WTC11 (cell line): Measurements from ENCODE around the gene NQO1. TPM values are rescaled to one million over a fixed set of nuclear protein-coding genes. Genes with fewer than 3 reads are reported as not detected.

Experiments used
- AFF4 ChIP-seq: sonication (generic); formaldehyde crosslinking; IDR thresholded peaks from 2 replicates; pipeline ENCODE4 v1.8.1; 2023; ENCODE audit warnings: mild to moderate bottlenecking, missing genetic modification reagents, borderline replicate concordance
- ARID4B ChIP-seq: sonication (generic); formaldehyde crosslinking; IDR thresholded peaks from 2 replicates; pipeline ENCODE4 v1.8.0; 2023; ENCODE audit warnings: missing genetic modification reagents, mild to moderate bottlenecking, borderline replicate concordance
- E2F1 ChIP-seq: sonication (generic); formaldehyde crosslinking; IDR thresholded peaks from 2 replicates; pipeline ENCODE4 v1.8.0; 2022; ENCODE audit warnings: mild to moderate bottlenecking, missing genetic modification reagents
- FOXP4 ChIP-seq: sonication (generic); formaldehyde crosslinking; IDR thresholded peaks from 2 replicates; pipeline ENCODE4 v1.8.0; 2022; ENCODE audit warnings: mild to moderate bottlenecking, missing genetic modification reagents
- STAT6 ChIP-seq: sonication (generic); formaldehyde crosslinking; conservative IDR thresholded peaks from 2 replicates; pipeline ENCODE4 v1.8.1; 2023; ENCODE audit warnings: mild to moderate bottlenecking, low read depth, missing genetic modification reagents, moderate library complexity
- TEAD1 ChIP-seq: sonication (generic); formaldehyde crosslinking; IDR thresholded peaks from 2 replicates; pipeline ENCODE4 v1.8.0; 2022; ENCODE audit warnings: mild to moderate bottlenecking, missing genetic modification reagents
- TP53 ChIP-seq: sonication (generic); formaldehyde crosslinking; IDR thresholded peaks from 2 replicates; pipeline ENCODE4 v1.8.1; 2023; ENCODE audit warnings: mild to moderate bottlenecking, missing genetic modification reagents
- USF1 ChIP-seq: sonication (generic); formaldehyde crosslinking; IDR thresholded peaks from 2 replicates; pipeline ENCODE4 v1.8.0; 2022; ENCODE audit warnings: mild to moderate bottlenecking, missing genetic modification reagents
- USF2 ChIP-seq: sonication (generic); formaldehyde crosslinking; IDR thresholded peaks from 2 replicates; pipeline ENCODE4 v1.8.1; 2023; ENCODE audit warnings: mild to moderate bottlenecking, missing genetic modification reagents, moderate library complexity
- ZBTB21 ChIP-seq: sonication (generic); formaldehyde crosslinking; IDR thresholded peaks from 2 replicates; pipeline ENCODE4 v1.8.1; 2023; ENCODE audit warnings: mild to moderate bottlenecking, missing genetic modification reagents, borderline replicate concordance
- ZNF219 ChIP-seq: sonication (generic); formaldehyde crosslinking; IDR thresholded peaks from 2 replicates; pipeline ENCODE4 v1.8.0; 2023; ENCODE audit warnings: missing genetic modification reagents, mild to moderate bottlenecking, borderline replicate concordance
- ZNF263 ChIP-seq: sonication (generic); formaldehyde crosslinking; IDR thresholded peaks from 2 replicates; pipeline ENCODE4 v1.8.1; 2022; ENCODE audit warnings: low read depth, mild to moderate bottlenecking, moderate library complexity, missing genetic modification reagents
- total RNA-seq: library from RNA; stranded (reverse); gene quantifications from 3 replicates; pipeline ENCODE4 v1.2.3, GENCODE V29; 2021

NQO1 gene
- total RNA-seq, 1 experiment from 2014 or later = 38.9 TPM

GRCh38 chr16:69756705-69757104 is 30.3 kb upstream of the NQO1 start (continued):
- TF ChIP-seq FOXP4 (CRISPR knock-in tag) (no peak), ZBTB21 (no peak), ARID4B (CRISPR knock-in tag) (no peak), AFF4 (CRISPR knock-in tag) (no peak), TEAD1 (CRISPR knock-in tag) (no peak), TP53 (no peak), ZNF263 (CRISPR knock-in tag) (no peak), USF2 (no peak), STAT6 (CRISPR knock-in tag) (no peak), ZNF219 (CRISPR knock-in tag) (no peak), USF1 (CRISPR knock-in tag) (no peak), E2F1 (no peak)
